CD4-positive, alpha-beta T cell treated with Interleukin-17A for 1 hour (primary cell): Measurements from ENCODE around the gene STAG3.
A peak's percentile ranks its signal among the peaks of the same experiment; 100 is the strongest.
"Not testable (repeated sequence)": the region's sequence is repeated elsewhere in the genome, so short reads cannot be mapped to it uniquely, and the experiment has no call there.

Experiments used
- DNase-seq: peaks from one replicate; pipeline ENCODE4 v3.0.0-alpha.2; 2020

STAG3 gene

DNA sequence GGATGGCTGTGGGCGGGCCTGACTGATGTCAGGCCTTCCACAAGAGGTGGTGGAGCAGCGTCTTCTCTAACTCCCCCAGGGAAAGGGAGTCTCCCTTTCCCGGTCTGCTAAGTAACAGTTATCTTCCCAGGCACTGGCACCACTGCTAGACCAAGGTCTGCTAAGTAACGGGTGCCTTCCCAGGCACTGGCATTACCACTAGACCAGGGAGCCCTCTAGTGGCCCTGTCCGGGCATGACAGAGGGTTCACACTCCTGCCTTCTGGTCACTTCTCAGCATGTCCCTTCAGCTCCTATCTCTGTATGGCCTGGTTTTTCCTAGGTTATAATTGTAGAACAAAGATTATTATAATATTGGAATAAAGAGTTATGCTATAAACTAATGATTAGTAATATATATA, 40.2 kb downstream of the STAG3 start:
- DNase-seq, result peak; percentile 83

DNA sequence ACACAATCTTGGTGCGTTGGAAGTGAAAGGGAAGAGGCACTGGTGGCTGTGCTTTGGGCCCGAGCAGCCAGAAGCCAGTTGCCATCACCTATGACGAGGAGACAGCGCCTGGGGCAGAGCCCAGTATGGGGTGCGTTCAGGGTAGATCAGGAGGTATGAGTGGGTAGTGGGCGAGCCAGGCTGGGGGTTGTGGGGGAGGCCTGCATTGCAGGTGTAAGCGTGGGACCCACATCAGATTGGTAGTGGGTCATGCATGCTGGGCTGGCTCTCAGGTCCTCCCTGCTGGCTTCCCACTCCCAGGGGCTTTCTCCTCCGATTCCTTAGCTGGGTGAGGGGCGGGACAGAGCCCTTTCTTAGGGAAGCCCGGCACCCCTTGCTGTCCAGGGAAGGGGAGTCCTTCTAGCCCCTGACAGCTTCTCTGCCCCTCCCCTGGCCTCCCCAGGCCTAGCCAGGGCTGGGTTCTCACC, 41.6 kb downstream of the STAG3 start:
- peak; percentile 24 for DNase-seq

DNA sequence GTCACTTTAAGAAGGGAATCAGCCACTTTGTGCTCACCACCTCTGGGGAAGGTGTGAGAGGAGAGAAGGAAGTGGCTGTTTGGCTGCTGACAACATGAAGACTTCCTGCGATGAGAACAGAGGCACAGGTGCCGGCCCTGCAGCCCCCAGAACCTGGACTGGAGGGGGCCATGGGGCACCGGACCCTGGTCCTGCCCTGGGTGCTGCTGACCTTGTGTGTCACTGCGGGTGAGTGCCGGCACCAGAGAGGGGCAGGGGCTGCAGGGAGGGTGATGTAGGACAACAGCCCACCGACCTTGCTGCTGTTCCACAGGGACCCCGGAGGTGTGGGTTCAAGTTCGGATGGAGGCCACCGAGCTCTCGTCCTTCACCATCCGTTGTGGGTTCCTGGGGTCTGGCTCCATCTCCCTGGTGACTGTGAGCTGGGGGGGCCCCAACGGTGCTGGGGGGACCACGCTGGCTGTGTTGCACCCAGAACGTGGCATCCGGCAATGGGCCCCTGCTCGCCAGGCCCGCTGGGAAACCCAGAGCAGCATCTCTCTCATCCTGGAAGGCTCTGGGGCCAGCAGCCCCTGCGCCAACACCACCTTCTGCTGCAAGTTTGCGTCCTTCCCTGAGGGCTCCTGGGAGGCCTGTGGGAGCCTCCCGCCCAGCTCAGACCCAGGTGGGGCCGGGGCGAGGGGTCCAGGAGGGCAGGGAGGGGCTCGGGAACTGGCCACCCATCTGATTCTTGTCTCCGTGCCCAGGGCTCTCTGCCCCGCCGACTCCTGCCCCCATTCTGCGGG, 42.3 kb downstream of the STAG3 start, which contains the start of gene PVRIG:
Gene PVRIG (plus strand): TSS at position 149 of the 785 bp plus-strand sequence. CDS start 22 bp downstream, at position 171.
- DNase-seq, result peak; percentile 38

DNA sequence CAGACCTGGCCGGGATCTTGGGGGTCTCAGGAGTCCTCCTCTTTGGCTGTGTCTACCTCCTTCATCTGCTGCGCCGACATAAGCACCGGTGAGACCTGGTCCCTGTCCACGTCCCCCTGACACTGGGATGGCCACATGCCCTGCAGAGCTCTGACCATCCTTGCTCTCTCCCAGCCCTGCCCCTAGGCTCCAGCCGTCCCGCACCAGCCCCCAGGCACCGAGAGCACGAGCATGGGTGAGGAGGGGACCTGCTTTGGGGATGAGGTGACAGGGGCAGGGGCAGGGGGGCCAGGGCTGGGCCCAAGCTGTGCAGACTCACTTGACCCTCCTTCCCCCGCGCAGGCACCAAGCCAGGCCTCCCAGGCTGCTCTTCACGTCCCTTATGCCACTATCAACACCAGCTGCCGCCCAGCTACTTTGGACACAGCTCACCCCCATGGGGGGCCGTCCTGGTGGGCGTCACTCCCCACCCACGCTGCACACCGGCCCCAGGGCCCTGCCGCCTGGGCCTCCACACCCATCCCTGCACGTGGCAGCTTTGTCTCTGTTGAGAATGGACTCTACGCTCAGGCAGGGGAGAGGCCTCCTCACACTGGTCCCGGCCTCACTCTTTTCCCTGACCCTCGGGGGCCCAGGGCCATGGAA, 43.0 kb downstream of the STAG3 start:
- DNase-seq, result no peak

DNA sequence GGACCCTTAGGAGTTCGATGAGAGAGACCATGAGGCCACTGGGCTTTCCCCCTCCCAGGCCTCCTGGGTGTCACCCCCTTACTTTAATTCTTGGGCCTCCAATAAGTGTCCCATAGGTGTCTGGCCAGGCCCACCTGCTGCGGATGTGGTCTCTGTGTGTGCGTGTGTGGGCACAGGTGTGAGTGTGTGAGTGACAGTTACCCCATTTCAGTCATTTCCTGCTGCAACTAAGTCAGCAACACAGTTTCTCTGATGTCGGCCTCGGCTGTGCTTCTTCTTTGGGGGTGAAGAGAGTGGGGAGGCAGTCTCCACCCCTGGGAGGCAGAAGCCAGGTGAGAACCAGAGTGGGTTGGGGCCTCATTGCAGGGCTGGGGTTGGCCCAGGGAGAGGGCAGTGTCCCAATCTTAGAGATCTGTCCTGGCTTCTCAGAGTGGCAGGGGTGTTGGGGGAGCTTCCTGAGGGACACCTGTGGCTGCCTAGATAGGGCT, 43.6 kb downstream of the STAG3 start:
- DNase-seq, result peak; percentile 91

DNA sequence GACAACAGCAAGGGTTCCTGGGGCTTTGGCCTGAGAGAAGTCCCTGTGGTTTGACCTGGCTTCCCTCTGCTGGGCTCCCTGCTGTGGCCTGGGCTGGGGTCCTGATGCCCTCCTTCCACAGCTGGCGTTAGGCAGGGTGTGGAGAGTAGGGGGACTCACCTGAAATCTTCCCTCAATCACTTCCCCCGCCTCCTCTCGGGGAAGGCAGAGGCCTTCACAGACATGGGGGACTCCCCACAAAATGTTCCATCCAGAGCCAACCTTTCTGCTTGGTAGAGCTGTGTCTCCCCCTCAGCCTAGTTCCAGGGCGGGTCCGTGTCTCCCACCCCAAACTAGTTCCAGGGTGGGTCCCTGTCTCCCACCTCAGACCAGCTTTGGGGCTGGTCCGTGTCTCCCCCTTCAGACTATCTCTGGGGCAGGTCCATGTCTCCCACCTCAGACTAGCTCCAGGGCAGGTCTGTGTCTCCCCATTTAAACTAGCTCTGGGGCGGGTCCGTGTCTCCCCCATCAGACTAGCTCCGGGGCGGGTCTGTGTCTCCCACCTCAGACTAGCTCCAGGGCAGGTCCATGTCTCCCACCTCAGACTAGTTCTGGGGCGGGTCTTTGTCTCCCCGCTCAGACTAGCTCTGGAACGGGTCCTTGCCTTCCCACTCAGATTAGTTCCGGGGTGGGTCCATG, 44.2 kb downstream of the STAG3 start:
- DNase-seq, result peak; percentile 48

DNA sequence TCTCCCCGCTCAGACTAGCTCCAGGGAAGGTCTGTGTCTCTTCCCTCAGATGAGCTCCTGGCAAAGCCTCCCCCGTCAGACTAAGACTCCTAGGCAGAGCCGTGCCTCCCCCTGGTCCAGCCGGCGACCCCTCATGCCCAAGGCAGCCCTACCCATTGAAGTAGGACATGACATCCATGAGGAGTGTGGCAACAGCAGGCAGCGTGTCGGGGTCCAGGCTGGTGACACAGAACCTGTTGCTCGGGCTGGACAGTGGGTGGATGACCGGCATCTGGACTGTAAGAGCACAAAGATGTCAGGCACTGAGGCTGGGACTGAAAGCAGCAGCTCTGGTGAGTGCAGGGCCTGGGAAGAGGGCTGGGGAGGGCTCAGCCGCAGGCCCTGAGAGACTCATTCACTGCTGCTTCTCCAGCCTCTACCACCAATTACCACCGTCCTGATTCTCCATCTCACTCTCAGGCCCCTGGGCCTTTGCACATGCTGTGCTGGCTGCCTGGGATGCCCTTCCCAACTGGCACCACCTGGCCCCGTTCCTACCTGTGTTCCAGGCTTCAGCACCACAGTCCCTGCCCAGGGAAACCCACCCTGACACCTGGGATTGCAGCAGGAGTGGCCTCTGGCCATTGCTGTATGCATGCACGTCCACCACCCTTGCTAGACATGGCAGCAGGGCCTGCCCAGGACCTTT, 44.9 kb downstream of the STAG3 start:
- DNase-seq, result no peak

DNA sequence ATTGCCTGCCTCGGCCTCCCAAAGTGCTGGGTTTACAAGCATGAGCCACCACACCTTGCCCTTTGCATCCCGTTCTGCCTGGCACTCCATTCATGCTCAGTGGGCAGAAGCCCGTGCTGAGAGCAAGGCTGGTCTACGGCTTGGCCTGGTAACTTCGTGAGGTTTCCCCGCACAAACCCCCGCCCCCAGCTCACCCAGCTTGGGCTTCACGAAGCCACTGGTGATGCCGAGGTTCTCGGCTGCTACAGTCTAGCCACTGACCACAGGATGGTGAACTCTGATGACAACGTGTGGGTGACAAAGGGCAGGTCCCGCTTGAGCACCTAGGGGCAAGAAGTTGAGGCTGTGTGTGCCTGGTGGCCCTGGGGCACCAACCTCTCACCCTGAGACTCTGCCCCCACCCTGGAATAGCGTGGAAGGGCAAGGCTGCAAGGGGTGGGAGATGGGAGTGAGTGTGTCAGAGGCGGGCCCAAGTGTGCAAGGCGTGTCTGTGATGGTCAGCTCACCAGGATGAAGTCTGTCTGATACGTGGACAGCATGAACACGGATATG, 45.7 kb downstream of the STAG3 start:
- not testable (repeated sequence) for DNase-seq

DNA sequence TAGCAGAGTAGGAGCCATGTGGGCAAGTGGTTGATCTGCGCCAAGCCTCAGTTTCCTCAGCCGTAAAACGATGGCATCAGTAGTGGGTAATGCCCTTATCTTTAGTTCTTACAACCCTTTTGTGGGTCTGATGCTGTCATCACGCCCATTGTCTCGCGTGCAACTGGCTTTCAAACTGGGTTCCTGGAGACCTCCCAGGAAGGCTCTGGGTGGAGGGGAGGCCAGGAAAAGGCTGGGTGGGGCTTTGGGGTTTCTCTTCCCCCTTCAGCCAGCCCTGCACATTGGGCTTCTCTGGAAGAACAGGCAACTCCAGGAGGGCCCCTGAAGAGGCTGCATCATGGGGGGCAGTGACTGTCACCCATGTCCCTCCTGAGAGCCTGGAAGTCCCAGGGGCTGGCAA, 47.2 kb downstream of the STAG3 start:
- not testable (repeated sequence) for DNase-seq

DNA sequence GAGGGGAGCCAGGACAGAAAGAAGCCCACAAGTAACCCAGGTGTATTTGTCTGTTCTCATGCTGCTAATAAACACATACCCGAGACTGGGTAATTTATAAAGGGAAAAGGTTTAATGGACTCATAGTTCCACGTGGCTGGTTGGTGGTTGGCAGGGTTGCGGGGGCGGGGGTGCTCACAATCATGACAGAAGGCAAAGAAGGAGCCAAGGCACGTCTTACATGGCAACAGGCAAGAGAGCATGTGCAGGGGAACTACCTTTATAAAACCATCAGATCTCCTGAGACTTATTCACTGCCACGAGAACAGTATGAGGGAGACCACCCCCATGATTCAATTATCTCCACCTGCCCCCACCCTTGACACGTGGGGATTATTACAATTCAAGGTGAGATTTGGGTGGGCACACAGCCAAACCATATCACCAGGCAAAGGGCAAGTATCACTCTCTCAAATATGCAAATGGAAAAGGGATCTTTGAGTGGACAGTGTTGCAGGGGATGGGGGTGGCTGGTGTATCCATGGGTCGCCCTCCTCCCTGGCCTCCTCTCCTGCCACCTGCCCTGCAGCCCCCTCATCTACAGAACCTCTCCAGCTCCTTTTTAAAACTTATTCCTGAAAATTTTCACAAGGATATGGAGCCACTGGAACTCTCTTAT, 57.1 kb downstream of the STAG3 start:
- not testable (repeated sequence) for DNase-seq

DNA sequence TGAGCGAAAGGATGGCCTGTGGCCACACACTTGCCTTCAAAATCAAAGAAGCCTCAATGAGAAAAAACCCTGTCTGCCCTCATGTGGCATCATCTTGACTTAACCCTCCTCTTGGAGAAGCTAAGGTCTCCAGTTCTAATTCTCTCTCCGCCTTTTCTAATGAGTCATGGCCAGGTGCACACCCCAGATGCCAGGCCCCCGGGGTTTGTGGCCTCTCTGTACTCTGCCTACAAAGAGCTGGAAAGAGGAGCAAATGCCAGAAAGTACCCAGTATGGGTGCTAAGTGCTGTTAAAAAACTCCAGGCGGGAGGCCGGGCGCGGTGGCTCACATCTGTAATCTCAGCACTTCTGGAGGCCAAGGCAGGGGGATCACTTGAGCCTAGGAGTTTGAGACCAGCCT, 62.3 kb downstream of the STAG3 start:
- not testable (repeated sequence) for DNase-seq

DNA sequence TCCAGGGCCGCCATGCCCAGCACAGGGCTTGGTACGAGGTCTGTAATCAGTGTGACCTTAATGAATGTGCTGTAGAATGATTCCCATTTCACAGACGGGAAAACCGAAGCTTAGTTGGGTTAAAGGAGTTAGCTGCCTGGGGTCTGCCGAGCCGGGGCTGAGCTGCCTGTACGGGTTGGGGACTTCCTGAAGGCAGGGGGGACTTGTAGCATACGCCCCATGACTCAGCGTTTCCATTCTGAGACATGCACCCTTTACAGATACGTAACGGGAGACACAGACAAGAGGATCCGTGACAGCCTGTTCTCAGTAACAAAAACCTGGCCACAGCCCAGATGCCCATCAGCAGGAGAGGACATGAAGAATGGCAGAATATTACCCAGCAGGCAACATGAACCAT, 65.7 kb downstream of the STAG3 start:
- DNase-seq, result peak; percentile 39

DNA sequence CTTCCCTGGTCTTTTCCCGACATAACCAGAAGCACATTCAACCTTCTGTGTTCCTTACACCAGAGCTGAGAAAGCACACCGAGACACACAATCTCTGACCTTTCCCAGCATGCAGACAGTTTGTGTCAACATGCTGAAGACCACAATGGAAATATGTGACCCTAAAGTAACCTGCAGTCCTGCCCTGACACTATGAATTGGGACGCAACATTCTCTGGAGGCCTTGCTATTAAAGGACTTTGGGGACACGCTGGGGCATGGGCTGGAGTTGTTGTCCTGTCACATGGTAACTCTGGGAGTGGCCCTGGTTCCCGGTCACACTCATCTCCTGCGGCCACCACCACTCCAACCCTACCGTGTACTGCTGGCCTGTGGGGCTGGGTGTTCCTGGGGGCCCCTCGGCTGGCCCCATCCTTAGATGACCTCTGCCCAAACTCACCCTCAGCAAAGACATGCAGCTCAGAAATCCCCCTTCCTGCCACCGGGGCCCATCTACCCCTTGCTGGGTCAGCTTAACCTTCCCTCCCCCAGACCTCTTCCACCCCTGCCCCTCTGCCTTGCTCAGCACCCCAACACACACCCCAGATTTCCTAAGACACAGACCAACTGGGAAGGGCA, 67.4 kb downstream of the STAG3 start:
- DNase-seq, result not testable (repeated sequence)

DNA sequence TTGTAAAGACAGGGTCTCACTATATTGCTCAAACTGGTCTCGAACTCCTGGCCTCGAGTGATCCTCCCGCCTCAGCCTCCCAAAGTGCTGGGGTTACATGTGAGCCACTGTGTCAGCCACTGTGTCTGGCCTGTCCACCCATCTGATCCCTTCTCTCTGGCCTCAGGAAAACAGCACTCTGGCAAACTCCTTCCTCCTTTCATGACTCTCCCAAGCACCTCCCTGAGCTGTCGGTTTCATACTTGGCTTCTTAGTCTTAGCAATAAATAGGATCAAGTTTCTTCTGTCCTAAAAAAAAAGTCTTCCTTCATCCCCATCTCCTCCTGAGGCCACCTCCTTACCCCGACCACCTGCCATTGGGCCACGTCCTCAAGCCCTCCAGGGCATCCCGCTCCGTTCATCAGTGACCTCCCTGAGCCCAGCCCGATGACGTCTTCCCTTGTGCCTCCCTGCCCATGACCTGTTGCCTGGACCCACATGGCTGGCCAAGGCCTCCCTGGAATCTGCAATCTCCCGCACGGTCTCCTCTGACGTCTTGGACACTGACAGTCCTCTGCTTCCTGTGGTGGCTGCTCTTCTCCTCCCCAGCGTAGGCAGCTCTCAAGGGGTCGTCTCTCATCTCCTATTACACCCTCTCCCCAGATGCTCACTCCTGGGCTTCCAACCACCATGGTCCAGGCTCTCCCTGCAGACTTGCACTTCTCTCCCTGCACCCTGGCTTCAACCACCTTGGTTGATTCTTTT, 68.6 kb downstream of the STAG3 start:
- DNase-seq, result not testable (repeated sequence)

DNA sequence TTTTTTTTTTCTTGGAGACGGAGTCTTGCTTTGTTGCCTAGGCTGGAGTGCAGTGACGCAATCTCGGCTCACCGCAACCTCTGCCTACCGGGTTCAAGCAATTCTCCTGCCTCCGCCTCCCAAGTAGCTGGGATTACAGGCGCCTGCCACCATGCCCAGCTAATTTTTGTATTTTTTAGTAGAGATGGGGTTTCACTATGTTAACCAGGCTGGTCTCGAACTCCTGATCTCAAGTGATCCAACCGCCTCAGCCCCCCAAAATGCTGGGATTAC, 69.1 kb downstream of the STAG3 start:
- not testable (repeated sequence) for DNase-seq

DNA sequence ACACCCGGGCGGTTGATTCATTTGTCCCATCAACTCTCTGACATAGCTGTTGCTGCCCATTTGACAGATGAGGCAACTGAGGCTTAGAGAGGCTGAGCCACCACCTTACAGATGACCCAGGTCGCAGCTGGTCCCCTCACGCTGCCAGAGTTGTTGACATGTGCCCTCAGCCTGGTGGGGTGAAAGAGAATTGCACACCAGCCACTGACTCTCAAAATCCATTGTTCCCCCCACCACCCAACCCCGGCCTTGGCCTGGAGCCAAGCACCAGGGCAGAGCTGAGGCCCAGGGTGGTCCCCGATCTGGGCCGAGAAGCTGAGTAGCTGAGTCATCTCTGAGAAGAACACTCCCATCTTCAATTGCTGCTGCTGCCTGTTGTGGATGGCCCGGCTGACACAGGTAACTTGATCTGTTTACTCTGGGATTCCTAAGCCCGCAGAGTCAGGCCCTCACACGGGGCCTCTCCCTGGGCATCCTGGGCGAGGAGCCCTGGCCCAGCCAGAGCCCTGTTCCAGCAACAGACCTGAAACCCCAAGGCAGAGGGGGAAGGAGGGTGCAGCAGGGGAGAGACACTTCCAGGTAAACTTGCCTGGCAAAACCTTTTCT, 69.5 kb downstream of the STAG3 start:
- DNase-seq, result no peak

DNA sequence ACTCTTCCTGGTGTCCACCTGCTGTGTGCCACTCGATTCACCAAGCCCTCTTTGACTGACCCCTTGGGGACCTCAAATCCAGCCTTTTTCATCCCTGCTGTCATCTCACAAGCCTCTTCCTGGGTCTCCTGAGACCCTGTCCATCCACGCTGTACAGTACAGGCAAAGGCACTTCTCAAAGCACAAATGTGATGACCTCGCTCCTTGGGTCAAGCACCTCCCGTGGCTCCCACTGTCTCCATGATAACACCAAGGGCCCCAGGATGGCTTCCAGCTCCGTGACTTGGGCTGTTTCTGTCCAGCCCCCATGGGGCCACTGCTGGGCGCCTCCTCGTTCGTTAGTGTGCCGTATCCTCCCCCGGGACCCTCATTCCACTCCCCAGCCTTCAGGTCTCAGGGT, 70.8 kb downstream of the STAG3 start:
- no peak for DNase-seq

DNA sequence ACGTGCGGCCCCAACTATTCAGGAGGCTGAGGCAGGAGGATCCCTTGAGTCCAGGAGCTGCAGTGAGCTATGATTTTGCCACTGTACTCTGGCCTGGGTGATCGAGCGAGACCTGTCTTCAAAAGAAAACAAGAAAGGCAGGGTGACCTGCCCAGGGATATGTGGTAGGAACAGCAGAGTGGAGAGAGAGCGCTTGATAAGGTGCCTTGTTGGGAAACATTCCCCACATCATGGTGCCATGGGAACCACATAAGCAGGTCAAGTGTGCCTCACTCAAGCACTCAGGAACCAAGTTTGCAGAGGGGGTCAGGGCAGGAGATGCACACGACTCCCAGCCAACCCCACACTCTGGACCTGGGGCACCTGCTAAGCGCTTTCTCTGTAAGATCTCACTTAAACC, 79.3 kb downstream of the STAG3 start:
- no peak for DNase-seq

DNA sequence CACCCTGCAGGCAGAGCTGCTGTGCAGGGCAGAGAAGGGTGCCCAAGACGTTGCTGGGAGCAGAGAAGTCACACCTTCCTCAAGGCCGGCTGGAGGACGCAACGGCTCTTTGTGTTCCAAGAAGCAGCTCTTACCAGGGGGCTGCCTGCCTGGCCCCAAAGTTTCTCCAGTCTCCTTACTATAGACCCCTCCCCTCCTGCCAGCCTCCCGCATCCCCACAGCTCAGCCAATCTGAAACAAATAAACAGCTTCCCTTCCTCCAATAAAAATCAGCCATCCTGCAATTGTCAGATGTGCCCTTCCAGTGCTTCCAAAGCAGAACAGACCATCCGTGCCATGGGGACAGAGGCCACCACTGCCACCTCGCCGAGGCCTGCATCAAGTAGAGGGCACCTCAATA, 82.3 kb downstream of the STAG3 start:
- DNase-seq, result not testable (repeated sequence)

DNA sequence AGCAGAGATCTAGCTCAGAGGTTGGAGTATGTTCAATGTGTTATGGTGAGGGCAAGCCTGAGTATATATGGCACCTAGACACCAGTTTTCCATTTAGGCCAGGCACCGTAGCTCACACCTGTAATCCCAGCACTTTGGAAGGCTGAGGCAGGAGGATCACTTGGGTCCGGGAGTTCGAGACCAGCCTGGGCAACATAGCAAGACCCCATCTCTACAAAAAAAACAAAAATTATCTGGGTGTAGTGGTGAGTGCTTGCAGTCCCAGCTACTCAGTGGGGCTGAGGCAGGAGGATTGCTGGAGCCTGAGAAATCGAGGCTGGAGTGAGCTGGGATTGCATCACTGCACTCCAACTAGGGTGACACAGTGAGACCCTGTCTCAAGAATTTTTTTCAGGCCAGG, 85.2 kb downstream of the STAG3 start:
- not testable (repeated sequence) for DNase-seq
